ENCODE measurements around the gene SYNJ2BP.

SYNJ2BP gene

GRCh38 chr14:70391493-70392391 is 25.1 kb downstream of the SYNJ2BP start:
- no peak for DNase-seq

DNA sequence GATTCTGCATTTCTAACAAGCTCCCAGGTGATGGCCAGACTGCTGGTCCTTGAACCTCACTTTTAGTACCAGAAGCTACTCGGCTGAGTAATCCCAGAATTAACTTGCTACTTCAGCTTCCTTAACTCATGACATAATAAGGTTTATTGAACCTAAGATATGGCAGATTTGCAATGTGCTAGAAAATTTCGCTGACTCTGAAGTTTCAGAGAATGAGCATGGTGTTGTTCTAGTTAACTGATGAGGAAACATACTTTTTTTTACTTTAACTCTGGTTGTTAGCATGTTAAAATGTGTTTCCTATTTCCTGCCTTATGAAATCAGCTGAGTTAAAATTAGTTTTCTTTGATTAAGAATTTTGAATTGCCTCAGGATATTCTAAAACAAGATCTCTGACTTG is 34.4 kb downstream of the SYNJ2BP start:
- DNase-seq, result no peak

DNA sequence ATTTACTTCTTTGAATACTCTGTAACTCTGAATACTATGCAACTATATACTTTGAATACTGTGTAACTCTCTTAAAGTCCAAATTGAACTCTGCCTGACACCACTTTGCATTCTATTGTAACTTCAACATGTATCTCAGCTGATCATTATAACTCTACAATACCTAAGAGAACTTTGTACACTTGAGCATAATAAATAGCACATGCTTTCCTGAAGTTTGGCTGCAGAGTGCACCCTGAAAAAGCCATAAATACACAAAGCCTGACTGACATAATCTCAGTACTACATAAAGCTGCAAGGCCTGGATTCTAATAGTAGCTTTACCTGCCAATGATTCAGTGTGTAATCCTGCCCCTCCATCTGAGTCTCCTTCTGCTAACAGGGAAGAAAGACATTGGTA is 36.1 kb downstream of the SYNJ2BP start:
- no peak for DNase-seq

- no peak for DNase-seq
Observed at GRCh38 chr14:70378696-70379095, 38.2 kb downstream of the SYNJ2BP start.
